HUES6 (cell line): ENCODE data around the gene OR2M2.

Experiments
- H3K27ac ChIP-seq: 2 replicates; pipeline ENCODE4 v1.7.0; 2013; ENCODE audit warnings: low read depth, mild to moderate bottlenecking, low read length, inconsistent platforms
- H3K27me3 ChIP-seq: 2 replicates; pipeline ENCODE4 v1.6.1; 2013; ENCODE audit warnings: low read length; ENCODE audit not compliant: control insufficient read depth, insufficient read depth
- H3K36me3 ChIP-seq: 2 replicates; pipeline ENCODE4 v1.6.1; 2013; ENCODE audit warnings: low read length; ENCODE audit not compliant: control insufficient read depth, insufficient read depth
- H3K4me1 ChIP-seq: 2 replicates; pipeline ENCODE4 v1.6.1; 2013; ENCODE audit warnings: low read length; ENCODE audit not compliant: control insufficient read depth, insufficient read depth
- H3K4me3 ChIP-seq: 2 replicates; pipeline ENCODE4 v1.5.1; 2013; ENCODE audit warnings: low read depth, low read length
- H3K9ac ChIP-seq: one replicate; pipeline ENCODE4 v1.6.1; 2013; ENCODE audit warnings: mild to moderate bottlenecking, low read length
- H3K9me3 ChIP-seq: 2 replicates; pipeline ENCODE4 v1.6.1; 2013; ENCODE audit warnings: low read depth, low read length; ENCODE audit not compliant: control insufficient read depth, insufficient read depth

OR2M2 gene

DNA sequence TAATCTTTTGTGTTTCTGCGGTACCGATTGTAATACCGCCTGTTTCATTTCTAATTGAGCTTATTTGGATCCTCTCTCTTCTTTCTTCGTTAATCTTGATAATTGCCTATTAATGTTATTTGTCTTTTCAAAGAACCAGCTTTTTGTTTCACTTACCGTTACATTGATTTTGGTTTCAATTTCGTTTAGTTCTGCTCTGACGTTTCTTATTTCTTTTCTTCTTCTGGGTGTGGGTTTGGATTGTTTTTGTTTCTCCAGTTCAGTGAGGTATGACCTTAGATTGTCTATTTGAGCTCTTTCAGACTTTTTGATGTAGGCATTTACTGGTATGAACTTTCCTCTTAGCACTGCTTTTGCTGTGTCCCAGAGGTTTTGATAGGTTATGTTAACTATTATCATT lies 9.4 kb downstream of the OR2M2 start:
- peaks cover 26% of the 10 kb centered on the region; the same call in 1 of the 2 replicates for H3K9me3 ChIP-seq
- no peaks in the 10 kb centered on the region for H3K36me3 ChIP-seq
- H3K4me1 ChIP-seq: no peaks in the 10 kb centered on the region; the same call in 1 of the 2 replicates
- H3K27me3 ChIP-seq: peaks cover 2% of the 10 kb centered on the region; the same call in 1 of the 2 replicates
- no peak overlapping the region for H3K9ac ChIP-seq
- H3K4me3 ChIP-seq: no peak overlapping the region
- no peak overlapping the region for H3K27ac ChIP-seq

DNA sequence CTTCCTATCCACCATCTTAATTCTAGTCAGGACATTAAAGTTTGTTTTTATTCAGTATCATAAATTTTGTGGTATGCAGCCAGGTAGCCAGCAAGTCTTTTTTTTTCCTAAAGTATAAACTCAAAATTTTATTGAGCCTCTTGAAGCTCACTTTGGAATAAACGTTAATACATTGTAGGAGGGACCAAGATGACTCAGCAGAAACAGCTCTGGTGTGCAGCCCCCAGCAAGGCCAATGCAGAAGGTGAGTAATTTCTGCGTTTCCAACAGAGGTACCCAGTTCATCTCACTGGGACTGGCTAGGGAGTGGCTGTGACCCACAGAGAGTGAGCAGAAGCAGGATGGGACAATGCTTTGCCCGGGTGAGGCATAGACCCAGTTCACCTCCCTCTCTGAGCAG lies 12.7 kb downstream of the OR2M2 start:
- Histone ChIP-seq H3K27me3 (no peaks in the 10 kb centered on the region), H3K4me3 (no peak overlapping the region), H3K9me3 (peaks cover 33% of the 10 kb centered on the region; the same call in 1 of the 2 replicates), H3K36me3 (no peaks in the 10 kb centered on the region), H3K27ac (no peak overlapping the region), H3K4me1 (no peaks in the 10 kb centered on the region; the same call in 1 of the 2 replicates), H3K9ac (no peak overlapping the region)

DNA sequence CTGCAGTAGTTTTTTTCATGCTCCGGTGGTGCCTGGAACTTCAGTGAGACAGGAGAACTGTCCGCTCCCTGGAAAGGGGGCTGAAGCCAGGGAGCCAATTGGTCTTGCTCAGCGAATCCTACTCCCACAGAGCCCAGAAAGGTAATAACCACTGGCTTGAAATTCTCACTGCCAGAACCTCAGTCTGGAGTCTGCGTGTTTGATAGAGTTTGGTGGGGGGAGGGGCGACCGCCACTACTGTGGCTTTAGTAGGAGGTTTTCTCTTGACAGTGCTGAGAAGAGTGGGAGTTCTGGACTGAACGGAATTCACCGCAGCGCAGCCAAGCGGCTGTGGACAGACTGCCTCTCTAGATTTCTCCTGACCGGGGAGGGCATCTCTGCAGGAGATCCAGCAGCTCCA lies 14.4 kb downstream of the OR2M2 start:
- no peaks in the 10 kb centered on the region; the same call in 1 of the 2 replicates for H3K4me1 ChIP-seq
- H3K27ac ChIP-seq: no peak overlapping the region
- H3K36me3 ChIP-seq: no peaks in the 10 kb centered on the region
- no peak overlapping the region for H3K9ac ChIP-seq
- H3K27me3 ChIP-seq: no peaks in the 10 kb centered on the region
- H3K9me3 ChIP-seq: peaks cover 41% of the 10 kb centered on the region; the same call in 1 of the 2 replicates
- H3K4me3 ChIP-seq: no peak overlapping the region

DNA sequence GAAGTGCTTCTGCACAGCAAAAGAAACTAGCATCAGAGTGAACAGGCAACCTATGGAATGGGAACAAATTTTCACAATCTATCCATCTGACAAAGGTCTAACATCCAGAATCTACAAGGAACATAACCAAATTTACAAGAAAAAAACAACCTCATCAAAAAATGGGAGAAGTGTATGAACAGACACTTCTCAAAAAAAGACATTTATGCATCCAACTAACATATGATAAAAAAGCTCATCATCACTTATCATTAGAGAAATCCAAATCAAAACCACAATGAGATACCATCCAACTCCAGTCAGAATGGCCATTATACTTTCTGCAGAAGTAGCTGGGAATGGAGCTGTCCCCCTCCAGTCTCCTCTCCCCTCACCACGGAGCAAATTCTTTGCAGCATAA lies 19.5 kb downstream of the OR2M2 start:
- Histone ChIP-seq H3K27me3 (no peaks in the 10 kb centered on the region), H3K36me3 (no peaks in the 10 kb centered on the region), H3K9ac (no peak overlapping the region), H3K9me3 (peaks cover 33% of the 10 kb centered on the region; the same call in 1 of the 2 replicates), H3K4me3 (no peak overlapping the region), H3K4me1 (no peaks in the 10 kb centered on the region; the same call in 1 of the 2 replicates), H3K27ac (no peak overlapping the region)

DNA sequence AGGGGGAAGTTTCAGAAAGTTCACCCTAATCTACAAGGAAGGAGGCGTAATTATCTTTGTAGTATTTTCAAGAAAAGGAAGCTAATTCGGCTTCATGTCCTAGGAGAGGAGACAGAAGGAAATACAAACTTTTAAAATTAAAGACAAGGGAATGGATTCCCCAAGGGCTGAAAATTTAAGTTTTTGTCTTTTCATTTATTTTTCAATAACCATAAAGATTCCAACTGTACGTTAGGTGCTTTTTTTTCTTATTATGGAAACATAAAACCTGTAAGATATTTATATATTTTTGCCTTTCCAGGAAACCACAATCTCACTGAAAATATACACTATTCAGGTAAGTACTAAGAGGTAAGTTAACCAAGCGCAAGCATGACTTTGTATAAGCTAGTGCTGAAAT lies 22.3 kb downstream of the OR2M2 start, which contains the start of gene OR2M3:
TSS of gene OR2M3 (plus strand) at position 301 of the 400 bp plus-strand sequence. CDS start 5,803 bp downstream, outside the sequence.
- Histone ChIP-seq H3K27ac (no peak within 1 kb of the TSS), H3K36me3 (no peaks in the 10 kb centered on the region), H3K4me1 (no peaks in the 10 kb centered on the region), H3K27me3 (no peaks in the 10 kb centered on the region), H3K9ac (no peak within 1 kb of the TSS), H3K4me3 (no peak within 1 kb of the TSS), H3K9me3 (peaks cover 24% of the 10 kb centered on the region; the same call in 1 of the 2 replicates)

DNA sequence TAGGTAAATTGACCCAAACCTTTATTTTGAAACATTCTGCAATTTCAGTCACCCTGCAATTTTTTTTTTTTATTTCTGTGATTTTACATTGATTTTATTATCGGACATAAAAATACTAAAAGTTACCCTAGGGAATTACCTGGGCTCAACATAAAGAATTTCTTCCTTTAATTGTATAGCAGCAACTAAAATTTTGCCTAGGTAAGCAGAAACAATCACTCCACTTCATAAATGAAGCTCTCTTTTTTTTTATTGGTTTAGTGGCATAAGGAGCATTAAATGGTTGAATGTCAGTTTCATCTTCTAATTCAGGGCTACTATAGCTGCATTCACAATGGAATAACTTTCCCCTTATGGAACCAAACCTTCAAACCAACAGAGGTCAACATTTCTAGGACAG lies 41.3 kb downstream of the OR2M2 start:
- H3K4me3 ChIP-seq: no peak overlapping the region
- H3K36me3 ChIP-seq: no peaks in the 10 kb centered on the region
- no peak overlapping the region for H3K9ac ChIP-seq
- H3K9me3 ChIP-seq: peaks cover 26% of the 10 kb centered on the region; the same call in 1 of the 2 replicates
- no peaks in the 10 kb centered on the region for H3K4me1 ChIP-seq
- no peak overlapping the region for H3K27ac ChIP-seq
- H3K27me3 ChIP-seq: no peaks in the 10 kb centered on the region; the same call in 1 of the 2 replicates

DNA sequence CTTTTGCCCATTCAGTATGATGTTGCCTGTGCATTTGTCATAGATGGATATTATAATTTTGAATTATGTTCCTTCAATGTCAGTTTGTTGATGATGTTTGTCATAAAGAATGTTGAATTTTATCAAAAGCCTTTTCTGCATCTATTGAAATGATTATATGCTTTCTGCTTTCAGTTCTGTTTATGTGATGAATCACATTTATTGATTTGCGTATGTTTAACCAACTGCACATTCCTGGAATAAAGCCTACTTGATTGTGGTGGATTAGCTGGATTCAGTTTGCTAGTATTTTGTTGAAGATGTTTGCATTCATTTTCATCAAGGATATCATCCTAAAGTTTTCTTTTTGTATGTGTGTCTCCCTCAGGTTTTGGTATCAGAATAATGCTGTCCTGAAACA lies 50.9 kb downstream of the OR2M2 start:
- no peaks in the 10 kb centered on the region for H3K4me1 ChIP-seq
- H3K9ac ChIP-seq: no peak overlapping the region
- no peak overlapping the region for H3K4me3 ChIP-seq
- no peak overlapping the region for H3K27ac ChIP-seq
- H3K27me3 ChIP-seq: no peaks in the 10 kb centered on the region
- no peaks in the 10 kb centered on the region for H3K36me3 ChIP-seq
- peaks cover 29% of the 10 kb centered on the region; the same call in 1 of the 2 replicates for H3K9me3 ChIP-seq

DNA sequence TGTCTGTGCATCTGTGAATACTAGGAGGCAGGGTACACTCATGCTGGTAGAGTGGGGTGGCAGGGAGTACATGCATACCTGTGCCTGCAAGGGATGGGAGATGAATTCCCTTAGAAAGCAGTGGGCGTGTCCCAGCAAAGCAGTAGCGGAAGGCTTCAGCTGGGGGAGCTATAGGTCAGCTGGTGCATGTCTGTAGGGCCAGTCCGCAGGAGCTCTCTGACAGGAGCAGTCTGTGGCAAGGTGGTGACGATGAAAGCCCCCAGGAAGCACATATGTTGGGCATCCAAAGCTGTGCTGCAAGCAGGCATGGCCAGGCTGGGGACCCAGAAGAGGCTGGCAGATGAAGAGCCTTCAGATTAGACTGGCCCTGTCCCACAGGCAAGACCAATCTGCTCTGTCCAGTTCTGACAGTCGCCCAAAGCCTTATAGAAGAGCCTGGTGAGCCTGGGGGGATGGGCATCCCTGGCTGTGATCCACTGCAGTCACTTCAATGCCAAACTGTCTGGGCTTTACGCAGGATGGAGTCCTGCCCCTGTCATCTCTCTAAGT lies 54.8 kb downstream of the OR2M2 start:
- Histone ChIP-seq H3K9ac (no peak overlapping the region), H3K36me3 (no peaks in the 10 kb centered on the region), H3K9me3 (peaks cover 34% of the 10 kb centered on the region; the same call in 1 of the 2 replicates), H3K4me3 (no peak overlapping the region), H3K27me3 (no peaks in the 10 kb centered on the region), H3K27ac (no peak overlapping the region), H3K4me1 (no peaks in the 10 kb centered on the region)
